Urothelium cell line (cell line): ENCODE results near the gene IL17RA.

Source experiments
- DNase-seq: peaks from one replicate; pipeline ENCODE4 v3.0.0; 2011; ENCODE audit warnings: low spot score, mixed read lengths
- FAIRE-seq: peaks from 2 replicates; lab custom pipeline; 2011; peaks lifted over from hg19 to GRCh38; lab: Jason Lieb, UNC

IL17RA gene

DNA sequence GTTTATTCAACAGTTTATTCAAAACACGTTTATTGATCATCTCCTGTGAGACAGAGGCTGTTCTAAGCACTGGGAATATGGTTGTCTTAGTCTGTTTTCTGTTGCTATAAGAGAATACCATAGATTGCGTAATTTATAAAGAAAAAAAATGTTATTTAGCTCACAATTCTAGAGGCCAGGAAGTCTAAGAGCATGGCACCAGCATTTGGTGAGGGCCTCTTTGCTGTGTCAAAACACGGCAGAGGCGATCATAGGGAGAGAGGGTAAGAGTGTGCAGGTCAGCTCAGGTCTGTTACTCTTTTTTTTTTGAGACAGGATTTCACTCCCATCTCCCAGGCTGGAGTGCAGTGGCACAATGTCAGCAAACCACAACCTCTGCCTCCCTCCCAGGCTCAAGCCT, 5.2 kb upstream of the IL17RA start:
- DNase-seq (no peak), FAIRE-seq (no peak)

DNA sequence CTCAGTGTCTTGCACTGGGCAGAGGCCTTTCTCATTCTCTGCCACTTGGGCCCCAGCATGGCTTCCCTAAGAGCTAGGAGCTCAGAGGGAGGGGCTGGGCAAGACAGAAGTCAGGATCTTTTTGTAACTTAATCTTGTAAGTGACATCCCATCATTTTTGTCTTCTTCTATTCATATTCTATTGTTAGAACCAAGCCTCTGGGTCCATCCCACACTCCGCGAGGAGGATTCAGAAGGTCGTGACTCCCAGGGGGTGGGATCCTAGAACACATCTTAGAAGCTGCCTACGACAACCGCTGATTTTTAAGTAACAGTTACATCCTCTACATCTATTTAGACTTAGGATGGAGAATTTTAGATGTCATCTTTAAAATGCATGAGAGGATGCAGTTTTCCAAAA, 1.5 kb upstream of the IL17RA start:
- no peak for DNase-seq
- no peak for FAIRE-seq

DNA sequence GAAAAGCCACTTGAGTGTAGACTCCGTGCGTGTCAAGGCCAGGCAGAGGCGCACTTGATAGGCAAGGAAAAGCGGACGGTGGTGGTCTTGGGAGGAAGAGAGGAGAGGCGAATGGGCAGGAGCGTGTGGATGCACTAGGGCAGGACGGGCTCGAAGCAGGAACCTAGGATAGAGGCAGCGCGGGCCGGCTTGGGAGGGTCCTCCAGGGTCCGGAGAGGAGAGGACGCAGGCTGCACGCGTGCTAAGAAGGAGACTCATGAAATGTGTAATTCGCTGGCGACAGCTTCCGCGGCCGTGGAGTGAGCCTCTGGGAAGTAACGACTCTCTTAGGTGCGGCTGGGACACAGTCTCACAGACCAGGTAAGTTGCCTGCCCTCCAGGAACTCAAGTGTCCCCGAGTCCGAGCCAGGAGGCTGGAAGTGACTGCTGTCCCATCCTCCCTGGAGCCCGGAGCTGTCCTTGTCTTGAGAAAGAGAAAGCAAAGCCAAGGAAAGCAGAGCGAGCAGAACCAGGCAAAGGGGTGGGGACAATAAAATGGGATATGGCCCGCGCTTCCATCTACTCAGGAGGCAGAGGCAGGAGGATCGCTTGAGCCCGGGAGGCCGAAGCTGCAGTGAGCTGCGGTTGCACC, 874 bp upstream of the IL17RA start:
- no peak for DNase-seq
- no peak for FAIRE-seq

DNA sequence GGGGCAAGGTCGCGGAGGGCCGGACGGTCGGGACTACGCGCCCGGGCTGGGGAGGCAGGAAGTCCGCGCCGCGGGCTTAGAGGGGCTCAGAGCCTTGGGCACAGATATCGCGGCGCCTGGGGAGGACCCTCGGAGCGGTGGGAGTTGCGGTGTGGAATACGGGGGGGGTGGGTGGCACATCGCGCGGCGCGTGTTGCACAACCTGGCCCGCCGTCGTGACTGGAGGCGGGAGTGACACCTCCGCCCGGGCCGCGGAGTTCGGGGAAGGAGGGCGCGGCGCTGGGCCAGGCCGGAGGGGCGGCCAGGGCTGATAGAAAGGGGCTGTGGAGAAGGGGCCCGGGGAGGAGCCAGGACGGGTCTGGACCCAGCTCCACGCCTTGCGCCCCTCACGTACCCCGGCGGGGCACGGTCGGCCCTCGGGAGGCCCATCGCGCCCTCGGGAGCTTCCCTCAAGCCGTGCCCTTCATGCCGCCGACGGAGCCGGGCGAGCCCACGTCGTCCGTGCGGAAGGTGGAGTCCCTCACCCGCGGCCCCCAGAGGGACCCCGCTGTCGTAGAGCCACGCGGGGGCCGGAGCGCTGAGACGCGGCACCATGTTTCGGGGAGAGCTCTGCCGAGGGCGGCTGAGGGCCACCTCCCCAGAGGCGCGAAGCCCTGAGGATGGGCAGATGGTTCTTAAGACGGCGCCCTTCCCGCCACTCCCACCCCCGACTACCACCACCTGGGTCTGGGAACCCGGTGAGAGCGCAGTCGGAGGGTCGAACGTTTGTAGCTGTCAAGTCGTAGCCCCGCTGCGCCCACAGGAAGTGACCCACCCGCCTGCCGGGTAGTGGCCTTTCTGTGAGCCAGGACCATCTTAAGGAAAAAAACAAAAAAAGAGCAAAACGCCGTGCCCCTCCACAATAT, 729 bp downstream of the IL17RA start:
- FAIRE-seq (no peak), DNase-seq (peak; percentile 9)

DNA sequence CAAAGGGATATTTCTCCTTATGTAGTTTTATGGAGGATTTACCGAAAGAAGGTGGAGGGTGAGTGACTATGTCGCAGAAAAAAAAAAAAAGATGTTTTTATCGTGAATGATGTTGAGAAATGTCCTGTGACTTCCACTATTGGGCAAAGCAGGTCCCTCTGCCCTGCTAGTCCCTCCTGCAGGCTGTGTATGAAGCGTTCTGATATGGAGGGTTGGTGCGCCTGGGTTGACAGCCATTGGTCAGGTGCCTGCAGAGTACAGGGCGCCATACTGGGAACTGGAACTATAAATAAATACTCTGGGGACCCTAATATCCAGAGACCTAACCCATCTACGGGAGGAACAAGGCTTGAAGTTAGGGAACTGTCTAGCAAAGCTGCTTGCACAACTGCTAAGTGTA, 1.5 kb downstream of the IL17RA start:
- DNase-seq (no peak), FAIRE-seq (no peak)

DNA sequence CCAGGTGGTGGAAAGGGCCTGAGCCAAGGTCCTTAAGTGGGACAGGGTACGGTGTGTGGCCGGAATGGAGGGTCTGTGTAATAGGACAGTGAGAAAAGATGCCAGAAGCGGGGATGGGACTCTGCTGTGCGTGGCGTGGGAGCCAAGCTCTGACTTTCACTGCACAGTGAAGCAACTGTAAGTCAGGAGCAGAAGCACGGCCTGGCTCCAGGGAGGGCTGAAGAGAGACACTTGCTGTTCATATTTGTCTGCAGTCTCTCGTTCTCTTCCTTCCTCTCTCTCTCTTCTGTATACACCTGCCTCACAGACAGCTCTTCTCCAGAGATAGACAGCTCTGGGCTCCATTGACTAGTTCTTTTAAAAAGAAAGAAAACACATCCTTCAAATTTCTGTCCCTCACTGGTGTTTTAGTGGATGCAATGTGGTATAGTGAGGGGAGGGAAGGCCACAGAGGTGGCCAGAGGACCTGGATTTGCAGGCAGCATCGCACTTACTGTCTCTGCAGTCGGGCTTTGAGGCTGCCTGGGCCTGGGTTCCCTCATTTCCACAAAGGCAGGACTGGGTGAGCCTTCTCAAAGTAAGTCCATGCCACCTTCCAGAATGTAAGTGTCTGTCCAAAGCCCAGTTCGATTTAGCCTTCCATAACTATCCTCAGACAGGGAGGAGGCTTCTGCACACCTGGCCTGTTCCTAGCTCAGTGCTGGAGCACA, 2.1 kb downstream of the IL17RA start:
- FAIRE-seq = no peak
- DNase-seq = no peak

DNA sequence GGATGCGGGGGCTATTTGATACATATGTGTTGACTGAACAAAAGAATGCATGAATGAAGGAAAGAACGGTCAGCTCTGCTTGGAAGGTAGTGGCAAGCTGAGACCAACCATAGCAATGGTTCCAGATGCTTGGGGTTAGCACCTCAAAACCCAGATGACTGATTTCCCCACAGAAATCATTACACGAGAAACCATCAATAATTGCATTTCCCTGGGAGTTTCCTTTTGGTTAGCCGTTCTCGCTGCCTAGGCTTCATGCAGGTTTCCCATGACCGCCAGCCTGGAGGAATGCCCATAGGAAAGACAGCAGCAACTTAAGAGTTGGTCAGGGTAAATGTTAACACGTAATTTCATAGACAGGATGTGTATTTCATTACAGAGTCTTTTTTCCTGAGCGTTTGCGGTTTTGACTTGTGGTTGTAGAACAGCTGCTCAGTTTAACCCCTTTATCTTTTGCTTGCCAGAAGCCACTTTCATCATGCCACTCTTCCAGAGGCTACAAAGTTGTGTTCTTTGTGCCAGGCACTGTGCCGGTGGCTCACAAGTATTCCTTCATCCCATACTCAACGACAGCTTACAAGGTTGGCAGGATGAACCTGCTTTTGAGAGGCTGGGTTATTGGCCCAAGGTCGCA, 2.8 kb downstream of the IL17RA start:
- peak; percentile 11 for DNase-seq
- FAIRE-seq = no peak

DNA sequence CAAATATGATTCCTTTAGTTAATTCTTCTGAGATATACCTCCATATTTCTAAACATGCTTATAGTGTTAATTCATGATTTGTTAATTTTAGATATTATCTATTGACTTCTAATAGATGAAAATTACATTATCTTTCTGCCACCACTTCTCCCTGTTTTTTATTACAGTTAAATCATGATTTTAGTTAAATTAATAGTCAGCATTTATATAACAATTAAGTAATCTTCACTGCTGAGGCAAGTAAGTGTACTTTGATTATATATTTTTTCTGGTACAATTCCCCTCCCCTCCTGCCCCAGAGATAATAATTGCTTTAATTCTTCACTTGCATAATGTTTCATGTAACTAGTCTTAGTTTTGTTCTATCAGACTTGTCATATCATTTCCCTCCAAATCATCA, 5.8 kb downstream of the IL17RA start:
- FAIRE-seq = no peak
- no peak for DNase-seq

DNA sequence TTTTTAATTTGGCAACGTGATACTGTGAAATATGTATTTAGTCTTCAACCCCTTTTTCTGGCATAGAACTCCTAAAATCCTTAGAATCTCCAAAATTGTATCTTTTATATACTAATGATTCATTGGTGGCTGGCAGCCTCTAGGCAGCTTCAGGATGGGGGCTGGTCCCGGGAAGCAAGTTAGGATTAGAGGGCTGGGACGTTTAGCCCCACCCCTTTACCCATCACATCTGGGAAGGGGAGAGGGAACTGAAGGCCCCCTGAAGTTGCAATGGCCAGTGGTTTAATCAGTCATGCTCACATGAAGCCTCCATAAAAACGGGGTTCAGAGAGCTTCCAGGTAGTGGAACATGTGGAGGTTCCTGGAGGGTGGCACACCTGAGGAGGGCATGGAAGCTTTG, 7.1 kb downstream of the IL17RA start:
- FAIRE-seq (no peak), DNase-seq (no peak)

DNA sequence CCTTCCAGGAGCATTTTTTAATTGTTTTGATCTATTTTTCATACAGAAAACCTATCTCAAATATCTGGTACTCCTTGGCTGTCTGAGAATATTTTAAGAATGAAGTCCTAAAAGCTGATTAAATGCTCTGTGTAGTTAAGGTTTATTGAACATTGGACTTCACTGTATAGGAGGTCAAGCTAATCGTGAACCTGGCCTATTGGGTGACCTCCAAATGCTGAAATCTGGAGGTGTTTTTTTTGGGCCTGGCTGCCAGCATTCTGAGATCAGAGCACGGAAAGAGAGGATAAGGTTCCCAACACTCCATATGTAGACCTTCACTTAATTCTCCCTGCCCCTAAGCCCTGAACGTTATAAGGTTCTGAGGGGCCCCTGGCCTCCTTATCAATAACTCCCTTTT, 8.3 kb downstream of the IL17RA start:
- no peak for DNase-seq
- no peak for FAIRE-seq

DNA sequence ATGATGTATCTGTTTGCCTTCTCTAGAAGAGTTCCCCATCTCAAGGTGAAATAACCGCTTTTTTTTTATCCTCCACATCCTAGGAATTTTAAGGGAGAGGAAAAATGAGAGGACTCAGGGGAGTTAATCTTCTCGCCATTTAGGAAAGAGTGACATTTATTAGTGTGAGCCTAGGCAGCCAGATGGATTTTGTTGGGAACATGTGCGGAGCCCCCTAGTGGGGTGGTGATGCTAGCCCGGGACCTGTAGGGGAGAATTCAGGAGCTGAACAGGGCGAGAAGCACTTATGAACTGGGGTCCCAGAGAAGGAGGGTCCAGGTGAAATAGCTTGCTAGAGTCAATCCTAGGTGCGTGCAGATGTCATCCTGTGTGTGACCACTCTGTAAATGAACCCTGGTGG, 10.7 kb downstream of the IL17RA start:
- DNase-seq (peak; percentile 21), FAIRE-seq (no peak)

DNA sequence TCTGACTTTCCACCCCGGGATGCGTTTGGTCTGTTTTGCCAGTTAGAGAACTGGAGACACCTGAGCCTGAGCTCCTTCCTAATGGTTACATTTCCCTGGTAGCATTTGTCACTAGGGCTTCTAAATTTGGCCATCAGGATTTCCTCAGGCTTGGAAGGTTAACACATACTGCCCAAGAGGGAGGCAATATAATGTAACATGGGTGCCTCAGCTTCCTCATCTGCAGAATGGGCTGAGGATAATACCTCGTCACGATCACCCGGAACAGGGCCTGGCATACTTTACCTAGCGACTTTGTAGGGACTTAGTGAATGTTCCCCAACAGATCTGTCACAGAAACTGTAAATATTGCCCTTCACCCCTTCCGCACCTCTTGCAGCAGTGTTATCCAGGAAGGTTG, 11.3 kb downstream of the IL17RA start:
- DNase-seq (no peak), FAIRE-seq (no peak)

DNA sequence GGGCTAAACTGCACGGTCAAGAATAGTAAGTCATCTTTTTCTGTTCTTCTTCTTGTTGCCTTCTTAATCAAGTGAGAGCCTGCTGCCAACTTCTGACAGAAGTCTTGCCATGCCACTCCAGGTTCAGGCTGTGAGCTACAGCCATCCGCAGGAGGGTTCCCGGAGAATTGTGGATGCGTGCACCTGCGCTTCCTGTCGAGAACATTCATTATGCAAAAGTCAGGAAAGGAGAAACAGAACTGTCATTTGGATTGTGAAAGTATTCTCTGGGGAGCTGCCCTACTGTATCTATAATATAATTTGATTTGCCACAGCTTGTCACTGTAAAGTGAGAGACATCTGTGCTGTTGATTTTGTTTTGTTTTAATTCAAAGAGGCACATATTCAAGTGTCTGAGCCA, 12.3 kb downstream of the IL17RA start:
- DNase-seq = no peak
- FAIRE-seq = no peak

DNA sequence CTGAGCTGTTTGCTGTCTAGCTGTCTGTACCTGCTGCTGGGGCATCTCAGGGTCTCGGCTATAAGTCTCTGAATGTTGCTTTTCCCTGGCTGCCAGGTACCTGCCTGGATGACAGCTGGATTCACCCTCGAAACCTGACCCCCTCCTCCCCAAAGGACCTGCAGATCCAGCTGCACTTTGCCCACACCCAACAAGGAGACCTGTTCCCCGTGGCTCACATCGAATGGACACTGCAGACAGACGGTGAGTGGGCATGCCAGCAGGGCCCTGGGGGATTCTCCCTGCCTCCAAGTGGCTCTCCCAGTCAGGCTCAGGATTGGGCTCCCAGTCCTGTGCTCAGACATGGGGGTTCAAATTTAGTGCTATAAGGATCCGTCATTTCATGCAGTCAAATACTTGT, 12.9 kb downstream of the IL17RA start:
- FAIRE-seq (no peak), DNase-seq (no peak)

DNA sequence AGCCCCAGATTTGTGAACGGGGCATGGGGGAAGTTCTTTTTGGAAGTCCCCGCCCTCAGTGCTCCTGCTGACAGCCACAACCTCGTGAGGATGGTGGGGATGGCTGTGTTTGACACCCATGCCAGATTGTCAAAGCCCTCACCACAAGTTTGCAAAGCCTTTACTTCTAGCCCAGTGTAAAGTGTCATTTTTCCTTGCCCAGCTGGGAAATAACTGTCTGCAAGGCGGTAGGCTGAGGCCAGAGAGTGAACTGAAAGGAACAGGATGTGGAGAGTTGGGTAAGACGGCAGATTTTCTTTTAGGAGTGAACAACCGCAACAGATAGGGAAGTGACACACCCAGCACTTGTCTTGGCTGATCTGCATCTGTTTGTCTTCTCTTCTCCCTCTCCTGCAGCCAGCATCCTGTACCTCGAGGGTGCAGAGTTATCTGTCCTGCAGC, 13.6 kb downstream of the IL17RA start:
- FAIRE-seq (no peak), DNase-seq (no peak)

DNA sequence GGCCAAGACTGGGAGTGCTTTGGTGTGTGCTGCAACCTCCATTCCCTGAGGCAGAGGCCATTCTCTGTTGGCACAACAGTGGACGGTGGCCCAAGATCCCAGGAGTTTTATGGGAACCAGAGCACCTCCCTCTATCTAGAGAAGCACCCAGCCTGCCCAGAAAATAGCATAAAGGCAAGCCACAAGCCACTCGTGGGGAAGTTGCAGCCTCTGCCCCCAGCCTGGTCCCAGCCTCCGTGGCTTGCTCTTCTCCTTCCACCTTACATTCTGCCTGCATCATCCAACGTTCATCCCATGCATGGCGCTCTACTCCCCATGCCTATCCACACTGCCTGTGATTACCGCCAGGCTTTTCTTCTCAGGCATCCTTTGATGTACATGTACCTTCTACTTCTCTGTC, 15.8 kb downstream of the IL17RA start:
- DNase-seq = no peak
- FAIRE-seq = no peak

DNA sequence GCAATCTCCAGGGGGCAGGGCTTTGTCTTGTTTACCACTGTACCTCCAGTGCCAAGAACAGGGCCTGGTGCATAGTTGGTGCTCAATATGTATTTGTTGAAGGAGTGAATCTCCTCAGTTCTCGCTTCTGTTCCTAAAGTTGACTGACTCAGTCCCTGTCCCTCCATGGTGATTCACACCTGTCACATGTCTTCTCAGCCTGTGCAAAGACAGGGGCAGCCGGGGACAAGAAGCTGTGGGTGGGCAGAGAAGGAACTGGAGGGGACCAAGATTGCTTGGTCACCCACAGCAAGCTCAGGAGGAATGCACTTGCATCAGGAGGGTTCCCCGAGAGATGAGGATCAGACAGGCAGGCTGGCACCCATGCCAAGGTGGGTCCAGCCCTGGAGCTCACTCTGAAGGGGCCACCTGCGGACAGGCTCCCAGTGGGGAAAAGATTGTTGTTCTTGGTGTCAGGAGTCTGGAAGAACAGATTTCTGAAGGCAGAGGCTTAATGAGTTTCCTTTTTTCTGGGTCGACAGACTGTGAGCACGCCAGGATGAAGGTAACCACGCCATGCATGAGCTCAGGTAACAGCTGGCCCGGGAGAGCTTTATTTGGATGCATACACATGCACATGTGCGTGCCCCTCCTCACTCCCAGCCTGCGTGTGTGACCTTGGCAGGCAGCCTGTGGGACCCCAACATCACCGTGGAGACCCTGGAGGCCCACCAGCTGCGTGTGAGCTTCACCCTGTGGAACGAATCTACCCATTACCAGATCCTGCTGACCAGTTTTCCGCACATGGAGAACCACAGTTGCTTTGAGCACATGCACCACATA, 16.9 kb downstream of the IL17RA start:
- FAIRE-seq (no peak), DNase-seq (no peak)

DNA sequence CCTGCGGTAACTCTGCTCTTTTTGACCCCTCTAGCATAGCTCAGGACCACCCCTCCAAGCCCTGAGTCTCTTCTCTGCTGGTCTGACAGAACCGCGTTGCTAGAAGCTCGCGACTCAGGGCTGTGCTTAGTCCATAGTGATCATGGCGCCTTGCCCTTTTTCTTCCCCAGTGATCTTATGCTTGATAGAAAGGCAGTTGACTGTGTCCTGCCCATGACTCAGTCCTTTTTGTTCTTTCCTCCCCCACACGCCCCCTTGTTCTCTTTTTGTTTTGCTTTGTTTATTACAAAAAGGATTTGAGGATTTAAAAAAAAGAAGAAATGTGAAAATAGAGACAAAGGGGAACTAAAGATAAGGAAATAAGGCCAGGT, 17.5 kb downstream of the IL17RA start:
- FAIRE-seq = no peak
- DNase-seq = no peak

DNA sequence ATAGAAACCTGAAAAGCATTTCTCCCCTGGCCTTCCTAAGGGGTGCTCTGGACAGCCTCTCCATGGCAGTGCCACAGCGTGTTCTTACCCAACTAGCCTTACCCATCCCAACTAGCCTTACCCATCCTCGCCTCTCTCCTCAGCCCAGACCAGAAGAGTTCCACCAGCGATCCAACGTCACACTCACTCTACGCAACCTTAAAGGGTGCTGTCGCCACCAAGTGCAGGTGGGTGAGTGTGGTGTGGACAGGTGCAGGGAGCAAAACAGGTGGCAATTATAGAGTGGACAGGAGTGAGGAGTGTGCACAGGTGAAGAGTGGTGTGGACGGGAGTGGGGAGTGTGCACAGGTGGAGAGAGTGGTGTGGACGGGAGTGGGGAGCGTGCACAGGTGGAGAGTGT, 18.6 kb downstream of the IL17RA start:
- no peak for DNase-seq
- FAIRE-seq = no peak

DNA sequence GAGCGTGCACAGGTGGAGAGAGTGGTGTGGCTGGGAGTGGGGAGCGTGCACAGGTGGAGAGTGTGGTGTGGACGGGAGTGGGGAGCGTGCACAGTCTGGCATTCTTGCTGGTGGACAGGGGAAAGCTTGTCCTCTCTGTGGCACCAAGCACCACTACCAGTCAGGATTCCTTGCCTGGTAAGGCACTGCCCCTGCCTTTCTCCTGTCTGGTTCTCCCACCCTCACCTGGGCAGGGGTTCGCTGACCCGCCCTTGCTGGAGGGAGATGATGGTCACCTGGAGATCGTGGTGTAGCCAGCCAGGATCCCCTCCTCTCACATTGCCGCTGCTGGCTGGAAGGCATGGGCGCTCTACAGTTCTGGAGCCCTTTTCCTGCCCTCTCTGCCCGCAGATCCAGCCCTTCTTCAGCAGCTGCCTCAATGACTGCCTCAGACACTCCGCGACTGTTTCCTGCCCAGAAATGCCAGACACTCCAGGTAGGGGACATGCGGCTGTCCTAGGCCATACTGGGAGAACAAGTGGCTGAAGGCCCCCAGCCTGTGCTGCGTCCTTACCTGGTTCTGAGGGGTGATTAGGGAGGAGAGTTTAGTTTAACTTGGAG, 19.6 kb downstream of the IL17RA start:
- DNase-seq = no peak
- FAIRE-seq = no peak
